Endodermal cell (in vitro differentiated cells): ENCODE measurements around the gene MACROD2. TPM values are rescaled to one million over a fixed set of nuclear protein-coding genes. Genes with fewer than 3 reads are reported as not detected.

Source experiments
- DNase-seq: peaks from one replicate; pipeline ENCODE4 v3.0.0-alpha.2; 2017
- H3K27ac ChIP-seq: 2 replicates; pipeline ENCODE4 v1.5.1; 2013; ENCODE audit warnings: mild to moderate bottlenecking, low read depth, low read length, moderate library complexity
- H3K27me3 ChIP-seq: 2 replicates; pipeline ENCODE4 v1.6.1; 2013; ENCODE audit warnings: mild to moderate bottlenecking, low read length, moderate library complexity; ENCODE audit not compliant: insufficient read depth, control insufficient read depth, poor library complexity, severe bottlenecking
- H3K36me3 ChIP-seq: 2 replicates; pipeline ENCODE4 v1.7.0; 2013; ENCODE audit warnings: mild to moderate bottlenecking, low read length, moderate library complexity; ENCODE audit not compliant: control insufficient read depth, insufficient read depth
- H3K4me1 ChIP-seq: one replicate; pipeline ENCODE4 v1.7.0; 2013; ENCODE audit warnings: low read length; ENCODE audit not compliant: control insufficient read depth, insufficient read depth
- H3K4me3 ChIP-seq: 2 replicates; pipeline ENCODE4 v1.5.1; 2013; ENCODE audit warnings: mild to moderate bottlenecking, low read length, moderate library complexity
- H3K9ac ChIP-seq: 2 replicates; pipeline ENCODE4 v1.6.1; 2013; ENCODE audit warnings: mild to moderate bottlenecking, low read length, moderate library complexity; ENCODE audit not compliant: poor library complexity, severe bottlenecking; ENCODE audit errors: extremely low read depth
- H3K9me3 ChIP-seq: 2 replicates; pipeline ENCODE4 v1.6.1; 2013; ENCODE audit warnings: mild to moderate bottlenecking, low read length, moderate library complexity; ENCODE audit not compliant: control insufficient read depth
- H3K27ac Mint-ChIP-seq: 2 replicates; pipeline ENCODE4 v1.8.0; 2020; ENCODE audit warnings: mixed read lengths
- H3K27me3 Mint-ChIP-seq: 2 replicates; pipeline ENCODE4 v1.8.0; 2021; ENCODE audit warnings: mild to moderate bottlenecking, mixed read lengths; ENCODE audit not compliant: insufficient read depth
- H3K36me3 Mint-ChIP-seq: 2 replicates; pipeline ENCODE4 v1.8.0; 2020; ENCODE audit warnings: low read depth, mixed read lengths
- H3K4me1 Mint-ChIP-seq: 2 replicates; pipeline ENCODE4 v1.8.0; 2020; ENCODE audit warnings: mixed read lengths
- H3K4me3 Mint-ChIP-seq: 2 replicates; pipeline ENCODE4 v1.8.0; 2020; ENCODE audit warnings: mild to moderate bottlenecking, moderate library complexity, mixed read lengths
- H3K9me3 Mint-ChIP-seq: 2 replicates; pipeline ENCODE4 v1.8.0; 2020; ENCODE audit warnings: mild to moderate bottlenecking, mixed read lengths
- CTCF ChIP-seq: fragments of 200-600 bp; sonication (generic); conservative IDR thresholded peaks from 2 replicates; pipeline ENCODE4 v1.5.0; 2021; ENCODE audit warnings: antibody characterized with exemption, mild to moderate bottlenecking
- WGBS, 2 experiments: methylation state at CpG; one replicate each; pipeline versions ENCODE4 v1.1.5 to v1.1.7; 2013; ENCODE audit warnings: missing lambda C conversion rate in 2 of 2, mixed read lengths in 1 of 2; ENCODE audit not compliant: insufficient coverage in 1 of 2, insufficient read length in 1 of 2; 5-methylcytosine and 5-hydroxymethylcytosine counted together
- total RNA-seq, 2 donors: library from RNA; stranded (reverse); fragmentation: NEBNext Ultra II Directional in 1 of 2; extraction: Animal tissue kit (Norgen Biotek cat#: 25700) in 1 of 2; gene quantifications; 2 replicates in 1 of 2; 3 replicates in 1 of 2; pipeline ENCODE4 v1.2.1, GENCODE V29; 2021

Gene MACROD2
- total RNA-seq, 2 donors from 2014 or later = 2.3 to 4.8 TPM

GRCh38 chr20:14556206-14556605 is 560.9 kb downstream of the MACROD2 start:
- no peaks in the 10 kb centered on the region for H3K27me3 Mint-ChIP-seq
- no peak for TF ChIP-seq CTCF
- H3K9ac ChIP-seq = no peak overlapping the region
- no peak for DNase-seq
- no peaks in the 10 kb centered on the region for H3K9me3 ChIP-seq
- H3K36me3 Mint-ChIP-seq = no peaks in the 10 kb centered on the region
- no peaks in the 10 kb centered on the region for H3K27me3 ChIP-seq
- no peak overlapping the region for H3K4me3 ChIP-seq
- no peaks in the 10 kb centered on the region for H3K4me1 Mint-ChIP-seq
- no peaks in the 10 kb centered on the region for H3K36me3 ChIP-seq
- 80 to 94% methylated on average over 1 to 2 of the region's 2 CpGs for WGBS, 2 experiments
- no peak overlapping the region for H3K27ac Mint-ChIP-seq
- no peaks in the 10 kb centered on the region for H3K9me3 Mint-ChIP-seq
- no peak overlapping the region for H3K27ac ChIP-seq
- no peaks in the 10 kb centered on the region for H3K4me1 ChIP-seq
- H3K4me3 Mint-ChIP-seq = no peak overlapping the region

GRCh38 chr20:14559612-14560011 is 564.3 kb downstream of the MACROD2 start:
- H3K36me3 ChIP-seq = no peaks in the 10 kb centered on the region
- no peak for TF ChIP-seq CTCF
- no peaks in the 10 kb centered on the region for H3K9me3 ChIP-seq
- no peak for DNase-seq
- no peaks in the 10 kb centered on the region for H3K4me1 ChIP-seq
- no peak overlapping the region for H3K27ac ChIP-seq
- H3K4me3 Mint-ChIP-seq = no peak overlapping the region
- no peaks in the 10 kb centered on the region for H3K36me3 Mint-ChIP-seq
- H3K4me3 ChIP-seq = no peak overlapping the region
- H3K9ac ChIP-seq = no peak overlapping the region
- H3K27ac Mint-ChIP-seq = no peak overlapping the region
- peaks cover 4% of the 10 kb centered on the region for H3K9me3 Mint-ChIP-seq
- H3K27me3 ChIP-seq = no peaks in the 10 kb centered on the region
- 83% methylated on average over 1 of the region's 1 CpG; no CpG with 5 or more reads in 1 of the 2 experiments for WGBS, 2 experiments
- H3K27me3 Mint-ChIP-seq = no peaks in the 10 kb centered on the region
- no peaks in the 10 kb centered on the region for H3K4me1 Mint-ChIP-seq

- Histone ChIP-seq H3K9me3 (no peaks in the 10 kb centered on the region), H3K27ac (no peak overlapping the region), H3K36me3 (no peaks in the 10 kb centered on the region), H3K4me1 (no peaks in the 10 kb centered on the region), H3K9ac (no peak overlapping the region), H3K27me3 (no peaks in the 10 kb centered on the region), H3K4me3 (no peak overlapping the region)
- Mint-ChIP-seq H3K4me1 (no peaks in the 10 kb centered on the region), H3K27me3 (no peaks in the 10 kb centered on the region), H3K27ac (no peak overlapping the region), H3K36me3 (no peaks in the 10 kb centered on the region), H3K9me3 (peaks cover 14% of the 10 kb centered on the region), H3K4me3 (no peak overlapping the region)
- no peak for TF ChIP-seq CTCF
- DNase-seq = no peak
- WGBS, 2 experiments = 93 to 97% methylated on average over 6 of the region's 6 CpGs
Observed at GRCh38 chr20:14561741-14562221, 566.5 kb downstream of the MACROD2 start.
